ENCODE results near the gene TMEM266. TPM values are rescaled to one million over a fixed set of nuclear protein-coding genes. Genes with fewer than 3 reads are reported as not detected.

The TMEM266 gene
- total RNA-seq, 2 experiments from 2014 or later: 0.11 TPM; not detected in 1

DNA sequence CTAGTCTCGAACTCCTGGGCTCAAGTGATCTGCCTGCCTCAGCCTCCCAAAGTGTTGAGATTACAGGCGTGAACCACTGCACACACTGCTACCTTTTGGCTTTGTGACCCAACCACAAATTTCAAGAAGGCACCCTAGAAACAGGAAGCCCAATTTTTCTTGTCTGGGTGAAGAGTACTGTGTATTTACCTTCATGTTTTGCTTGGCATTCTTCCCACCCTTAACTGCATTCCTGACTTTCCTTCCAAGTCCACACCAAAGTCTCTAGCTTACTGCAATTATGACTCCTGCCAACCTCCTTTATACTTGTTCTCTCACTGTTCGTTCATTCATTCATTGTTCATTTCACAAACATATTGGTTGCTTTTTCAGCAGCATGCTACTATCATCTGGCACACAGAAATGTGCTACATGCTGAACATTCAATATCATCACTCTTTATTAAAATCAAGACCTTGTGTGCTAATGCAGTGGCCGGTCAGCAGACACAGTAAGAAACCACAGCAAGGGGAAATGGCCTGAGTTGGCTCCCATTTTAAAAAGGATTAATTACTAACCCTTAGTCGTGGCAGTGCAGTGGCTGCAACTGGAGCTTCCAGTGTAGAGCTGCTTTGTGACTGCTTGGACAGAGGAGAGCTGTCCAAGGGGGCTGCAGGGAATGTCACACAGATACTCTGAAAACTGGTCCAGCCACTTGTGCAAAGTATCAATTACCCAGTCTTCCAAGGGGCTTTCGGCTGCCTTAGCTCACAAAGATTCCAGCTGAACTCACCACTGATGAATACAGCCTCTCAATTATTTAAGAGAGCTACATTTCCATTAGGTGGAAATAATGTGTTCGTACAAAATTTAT lies 157.5 kb downstream of the TMEM266 start:
- ChIA-PET CTCF (interaction anchor here (1.9 kb wide), 1 partner anchor 26 kb away, joined by 7 read pairs; no protein-coding TSS in a partner anchor), POLR2A (no interaction called here)
- no peaks in the 10 kb centered on the region for H3K9me3 Mint-ChIP-seq
- no peak overlapping the region for H3K27ac Mint-ChIP-seq
- H3K4me3 Mint-ChIP-seq: no peak overlapping the region
- peaks cover 28% of the 10 kb centered on the region for H3K36me3 Mint-ChIP-seq (ENCODE audit: low read depth)
- DNase-seq (no peak), ATAC-seq (no peak)
- no peaks in the 10 kb centered on the region for H3K4me1 Mint-ChIP-seq (ENCODE audit: low read depth)
- H3K27me3 Mint-ChIP-seq: no peaks in the 10 kb centered on the region
- intact Hi-C loops (cut with micrococcal nuclease): no loop called here
- TF ChIP-seq, protein P1, sequence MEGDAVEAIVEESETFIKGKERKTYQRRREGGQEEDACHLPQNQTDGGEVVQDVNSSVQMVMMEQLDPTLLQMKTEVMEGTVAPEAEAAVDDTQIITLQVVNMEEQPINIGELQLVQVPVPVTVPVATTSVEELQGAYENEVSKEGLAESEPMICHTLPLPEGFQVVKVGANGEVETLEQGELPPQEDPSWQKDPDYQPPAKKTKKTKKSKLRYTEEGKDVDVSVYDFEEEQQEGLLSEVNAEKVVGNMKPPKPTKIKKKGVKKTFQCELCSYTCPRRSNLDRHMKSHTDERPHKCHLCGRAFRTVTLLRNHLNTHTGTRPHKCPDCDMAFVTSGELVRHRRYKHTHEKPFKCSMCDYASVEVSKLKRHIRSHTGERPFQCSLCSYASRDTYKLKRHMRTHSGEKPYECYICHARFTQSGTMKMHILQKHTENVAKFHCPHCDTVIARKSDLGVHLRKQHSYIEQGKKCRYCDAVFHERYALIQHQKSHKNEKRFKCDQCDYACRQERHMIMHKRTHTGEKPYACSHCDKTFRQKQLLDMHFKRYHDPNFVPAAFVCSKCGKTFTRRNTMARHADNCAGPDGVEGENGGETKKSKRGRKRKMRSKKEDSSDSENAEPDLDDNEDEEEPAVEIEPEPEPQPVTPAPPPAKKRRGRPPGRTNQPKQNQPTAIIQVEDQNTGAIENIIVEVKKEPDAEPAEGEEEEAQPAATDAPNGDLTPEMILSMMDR (IDR thresholded peaks at IDR 0.05): no peak

- Mint-ChIP-seq H3K27ac (no peak overlapping the region), H3K4me1 (ENCODE audit: low read depth) (no peaks in the 10 kb centered on the region), H3K4me3 (no peak overlapping the region), H3K9me3 (no peaks in the 10 kb centered on the region), H3K27me3 (no peaks in the 10 kb centered on the region), H3K36me3 (ENCODE audit: low read depth) (peaks cover 32% of the 10 kb centered on the region)
- TF ChIP-seq, protein P1 (IDR thresholded peaks at IDR 0.05): no peak
- CTCF ChIA-PET: interaction anchor here (1.9 kb wide), 1 partner anchor 27 kb away, joined by 7 read pairs; no protein-coding TSS in a partner anchor
- POLR2A ChIA-PET: no interaction called here
- DNase-seq (no peak), ATAC-seq (no peak)
- intact Hi-C loops (cut with micrococcal nuclease): no loop called here
These were observed 158.1 kb downstream of the TMEM266 start for GRCh38 chr15:76217882-76218217.

DNA sequence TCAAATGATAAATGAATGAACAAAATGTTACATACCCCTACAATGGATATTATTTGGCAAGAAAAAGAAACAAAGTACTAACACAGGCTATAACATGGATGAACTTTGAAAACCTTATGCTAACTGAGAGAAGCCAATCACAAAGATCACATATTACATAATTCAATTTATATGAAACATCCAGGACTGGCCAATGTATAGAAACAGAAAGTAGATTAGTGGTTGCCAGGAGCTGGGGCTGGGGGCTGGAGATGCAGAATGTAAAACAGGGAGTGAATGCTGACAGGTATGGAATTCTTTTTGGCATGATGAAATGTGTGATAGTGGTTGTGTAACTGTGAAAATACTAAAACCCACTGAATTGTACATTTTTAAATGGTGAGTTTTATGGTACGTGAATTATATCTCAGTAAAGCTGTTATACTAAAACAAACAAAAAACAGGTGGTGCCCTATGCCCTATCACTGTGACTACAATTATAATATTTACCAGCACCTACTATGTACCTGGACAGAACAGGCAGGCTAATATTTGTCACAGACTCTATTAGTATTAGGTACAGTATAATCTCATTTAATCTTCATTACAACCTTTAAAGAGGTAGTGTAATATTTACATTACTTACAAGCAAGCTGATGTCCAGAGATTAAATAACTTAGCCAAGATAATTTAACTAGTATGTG lies 161.4 kb downstream of the TMEM266 start:
- TF ChIP-seq, protein P1 (IDR thresholded peaks at IDR 0.05): no peak
- DNase-seq: no peak
- no peak for ATAC-seq
- Mint-ChIP-seq H3K4me1 (ENCODE audit: low read depth) (peaks cover 3% of the 10 kb centered on the region), H3K9me3 (no peaks in the 10 kb centered on the region), H3K27me3 (no peaks in the 10 kb centered on the region), H3K4me3 (no peak overlapping the region), H3K36me3 (ENCODE audit: low read depth) (peaks cover 49% of the 10 kb centered on the region), H3K27ac (no peak overlapping the region)
- POLR2A ChIA-PET: no interaction called here
- intact Hi-C loops (cut with micrococcal nuclease): no loop called here
- CTCF ChIA-PET: interaction anchor here (1.8 to 1.9 kb wide), 2 partner anchors 15 to 30 kb away, joined by 4 read pairs; no protein-coding TSS in a partner anchor

DNA sequence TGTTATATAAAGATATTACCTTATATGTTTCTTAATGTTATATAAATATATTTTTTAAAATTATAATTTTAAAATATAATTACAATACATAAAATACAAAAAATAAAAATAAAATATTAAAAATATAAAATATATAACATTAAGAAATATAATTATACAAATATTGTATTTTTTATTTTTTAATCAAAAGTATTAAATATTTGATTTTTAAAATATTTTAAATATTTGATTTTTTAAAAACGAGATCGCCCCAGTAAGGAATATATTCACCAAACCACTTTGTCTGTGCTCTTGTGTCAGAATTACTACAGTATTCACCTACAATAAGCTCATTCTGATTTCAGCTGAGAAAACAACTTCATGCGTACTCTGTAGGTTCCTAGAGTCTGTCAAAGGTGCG lies 162.4 kb downstream of the TMEM266 start:
- Mint-ChIP-seq H3K27ac (no peak overlapping the region), H3K9me3 (no peaks in the 10 kb centered on the region), H3K4me3 (no peak overlapping the region), H3K36me3 (ENCODE audit: low read depth) (peaks cover 45% of the 10 kb centered on the region), H3K4me1 (ENCODE audit: low read depth) (peaks cover 3% of the 10 kb centered on the region), H3K27me3 (no peaks in the 10 kb centered on the region)
- ATAC-seq (no peak), DNase-seq (no peak)
- intact Hi-C loops (cut with micrococcal nuclease): no loop called here
- ChIA-PET CTCF (interaction anchor here (0.7 to 1.9 kb wide), 3 partner anchors 12 to 31 kb away, joined by 3 to 4 read pairs (median 4); no protein-coding TSS in a partner anchor), POLR2A (no interaction called here)
- TF ChIP-seq, protein P1 (IDR thresholded peaks at IDR 0.05): no peak

GRCh38 chr15:76223521-76223920 lies 163.7 kb downstream of the TMEM266 start:
- Mint-ChIP-seq H3K36me3 (ENCODE audit: low read depth) (peaks cover 47% of the 10 kb centered on the region), H3K9me3 (no peaks in the 10 kb centered on the region), H3K4me1 (ENCODE audit: low read depth) (peaks cover 3% of the 10 kb centered on the region), H3K27ac (no peak overlapping the region), H3K27me3 (no peaks in the 10 kb centered on the region), H3K4me3 (no peak overlapping the region)
- DNase-seq (no peak), ATAC-seq (no peak)
- TF ChIP-seq, protein P1 (IDR thresholded peaks at IDR 0.05): no peak
- ChIA-PET CTCF (no interaction called here), POLR2A (no interaction called here)
- intact Hi-C loops (cut with micrococcal nuclease): no loop called here
